ENCODE data around the gene SALL1.

DNA sequence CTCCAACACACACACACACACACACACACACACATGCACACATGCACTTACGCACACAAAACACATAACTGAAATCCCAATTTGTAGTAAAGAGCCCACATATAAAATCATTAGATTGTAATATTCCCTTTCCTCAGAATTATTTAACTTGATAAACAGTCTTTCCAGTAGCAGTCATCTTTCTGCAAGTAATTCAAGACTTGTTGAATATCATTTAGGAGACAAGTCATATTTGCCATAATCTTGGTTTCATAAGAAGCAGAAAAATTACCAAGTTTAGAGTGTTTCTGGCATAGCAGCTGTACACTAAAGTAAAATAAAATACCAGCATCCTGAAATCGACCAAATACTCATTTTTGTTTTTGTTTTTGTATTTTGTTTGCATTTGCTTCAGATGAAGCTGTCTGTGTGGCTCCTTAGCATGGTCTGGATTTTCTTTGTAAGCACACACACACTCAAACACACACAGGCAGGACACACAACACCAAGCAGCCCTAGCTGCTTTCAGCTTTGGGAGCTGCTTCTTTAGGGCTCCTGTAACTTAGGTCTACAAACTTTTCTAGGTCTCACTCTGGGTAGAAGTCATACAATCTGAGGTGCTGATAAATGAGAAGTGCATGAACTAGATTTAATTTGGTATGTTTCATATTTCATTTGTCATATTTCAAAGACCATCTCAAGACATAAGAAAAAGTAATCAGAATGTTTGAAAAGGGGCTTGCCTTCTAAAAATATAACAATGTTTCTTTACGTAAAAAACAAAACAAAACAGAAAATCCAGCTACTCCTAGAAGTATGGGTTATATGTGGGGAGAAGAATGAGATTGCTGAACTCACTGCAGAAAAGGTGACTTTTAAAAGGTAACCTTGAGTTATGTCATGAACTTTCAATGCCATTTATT lies 3.0 kb downstream of the SALL1 start:
- TF ChIP-seq, protein P1, sequence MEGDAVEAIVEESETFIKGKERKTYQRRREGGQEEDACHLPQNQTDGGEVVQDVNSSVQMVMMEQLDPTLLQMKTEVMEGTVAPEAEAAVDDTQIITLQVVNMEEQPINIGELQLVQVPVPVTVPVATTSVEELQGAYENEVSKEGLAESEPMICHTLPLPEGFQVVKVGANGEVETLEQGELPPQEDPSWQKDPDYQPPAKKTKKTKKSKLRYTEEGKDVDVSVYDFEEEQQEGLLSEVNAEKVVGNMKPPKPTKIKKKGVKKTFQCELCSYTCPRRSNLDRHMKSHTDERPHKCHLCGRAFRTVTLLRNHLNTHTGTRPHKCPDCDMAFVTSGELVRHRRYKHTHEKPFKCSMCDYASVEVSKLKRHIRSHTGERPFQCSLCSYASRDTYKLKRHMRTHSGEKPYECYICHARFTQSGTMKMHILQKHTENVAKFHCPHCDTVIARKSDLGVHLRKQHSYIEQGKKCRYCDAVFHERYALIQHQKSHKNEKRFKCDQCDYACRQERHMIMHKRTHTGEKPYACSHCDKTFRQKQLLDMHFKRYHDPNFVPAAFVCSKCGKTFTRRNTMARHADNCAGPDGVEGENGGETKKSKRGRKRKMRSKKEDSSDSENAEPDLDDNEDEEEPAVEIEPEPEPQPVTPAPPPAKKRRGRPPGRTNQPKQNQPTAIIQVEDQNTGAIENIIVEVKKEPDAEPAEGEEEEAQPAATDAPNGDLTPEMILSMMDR (IDR thresholded peaks at IDR 0.05; ENCODE audit: low read length): no peak
- no peak for TF ChIP-seq EZH2 (optimal IDR thresholded peaks at IDR 0.05; ENCODE audit: low read depth, low read length)

Measured in MM.1S (cell line).